CD4-positive, CD25-positive, alpha-beta regulatory T cell (primary cell): ENCODE measurements around the gene DERL3. TPM values are rescaled to one million over a fixed set of nuclear protein-coding genes. Genes with fewer than 3 reads are reported as not detected.
A peak's percentile ranks its signal among the peaks of the same experiment; 100 is the strongest.

Experiments
- ATAC-seq, 2 donors: fragments of 150-1000 bp; cut with Tn5 transposase; one replicate each; pipeline ENCODE4 v1.10.0; 2021; ENCODE audit warnings: low read depth in 2 of 2, moderate number of reproducible peaks in 2 of 2, moderate library complexity in 1 of 2
- DNase-seq, 3 donors: peaks; one replicate each; pipeline versions ENCODE4 v3.0.0 to v3.0.0-alpha.2; 2012 to 2022; ENCODE audit warnings: mixed read lengths in 1 of 3
- H3K27ac ChIP-seq: one replicate; pipeline ENCODE4 v1.7.0; 2013; ENCODE audit warnings: mild to moderate bottlenecking, low read length; ENCODE audit not compliant: insufficient read depth, poor library complexity, severe bottlenecking
- H3K27me3 ChIP-seq: one replicate; pipeline ENCODE4 v1.7.0; 2013; ENCODE audit warnings: low read length; ENCODE audit not compliant: control insufficient read depth, insufficient read depth
- H3K36me3 ChIP-seq: one replicate; pipeline ENCODE4 v1.7.0; 2013; ENCODE audit warnings: mild to moderate bottlenecking, low read length, moderate library complexity; ENCODE audit not compliant: control insufficient read depth, insufficient read depth
- H3K4me1 ChIP-seq: 2 replicates; pipeline ENCODE4 v1.7.0; 2013; ENCODE audit warnings: mild to moderate bottlenecking, low read length; ENCODE audit not compliant: insufficient read depth, control insufficient read depth, poor library complexity, severe bottlenecking
- H3K4me3 ChIP-seq: one replicate; pipeline ENCODE4 v1.7.0; 2013; ENCODE audit warnings: low read depth, mild to moderate bottlenecking, low read length, moderate library complexity
- H3K9me3 ChIP-seq, 2 experiments: 1 replicate in 1 of 2; 2 replicates in 1 of 2; pipeline ENCODE4 v1.7.0; 2013; ENCODE audit warnings: low read length in 2 of 2, mild to moderate bottlenecking in 1 of 2, moderate library complexity in 1 of 2; ENCODE audit not compliant: control insufficient read depth in 2 of 2
- H3K27ac Mint-ChIP-seq, 3 donors: one replicate each; pipeline ENCODE4 v1.8.0; 2020 to 2022; ENCODE audit warnings: mild to moderate bottlenecking in 3 of 3, mixed read lengths in 3 of 3, moderate library complexity in 2 of 3
- H3K27me3 Mint-ChIP-seq: one replicate; pipeline ENCODE4 v1.8.0; 2022; ENCODE audit warnings: mild to moderate bottlenecking, mixed read lengths
- H3K36me3 Mint-ChIP-seq: one replicate; pipeline ENCODE4 v1.8.0; 2020; ENCODE audit warnings: mixed read lengths
- H3K4me1 Mint-ChIP-seq, 4 donors: one replicate each; pipeline ENCODE4 v1.8.0; 2020 to 2022; ENCODE audit warnings: mixed read lengths in 4 of 4, mild to moderate bottlenecking in 1 of 4
- H3K4me3 Mint-ChIP-seq, 4 donors: one replicate each; pipeline ENCODE4 v1.8.0; 2020 to 2022; ENCODE audit warnings: mild to moderate bottlenecking in 4 of 4, mixed read lengths in 4 of 4, moderate library complexity in 3 of 4
- H3K9me3 Mint-ChIP-seq, 7 donors: one replicate each; pipeline ENCODE4 v1.8.0; 2020 to 2022; ENCODE audit warnings: mixed read lengths in 7 of 7, mild to moderate bottlenecking in 3 of 7, moderate library complexity in 2 of 7
- polyA plus RNA-seq, 4 donors: library from polyadenylated mRNA; unstranded; fragments of 300-500 nt; fragmentation: Illumina TruSeq; gene quantifications; one replicate each; pipeline ENCODE4 v1.2.3, GENCODE V29; 2021
- total RNA-seq: library from RNA; stranded (reverse); gene quantifications from one replicate; pipeline ENCODE4 v1.2.3, GENCODE V29; 2022

The DERL3 gene
- total and polyA plus RNA-seq, 5 donors from 2014 or later, result 0.53 to 1.0 TPM; not detected in 3

DNA sequence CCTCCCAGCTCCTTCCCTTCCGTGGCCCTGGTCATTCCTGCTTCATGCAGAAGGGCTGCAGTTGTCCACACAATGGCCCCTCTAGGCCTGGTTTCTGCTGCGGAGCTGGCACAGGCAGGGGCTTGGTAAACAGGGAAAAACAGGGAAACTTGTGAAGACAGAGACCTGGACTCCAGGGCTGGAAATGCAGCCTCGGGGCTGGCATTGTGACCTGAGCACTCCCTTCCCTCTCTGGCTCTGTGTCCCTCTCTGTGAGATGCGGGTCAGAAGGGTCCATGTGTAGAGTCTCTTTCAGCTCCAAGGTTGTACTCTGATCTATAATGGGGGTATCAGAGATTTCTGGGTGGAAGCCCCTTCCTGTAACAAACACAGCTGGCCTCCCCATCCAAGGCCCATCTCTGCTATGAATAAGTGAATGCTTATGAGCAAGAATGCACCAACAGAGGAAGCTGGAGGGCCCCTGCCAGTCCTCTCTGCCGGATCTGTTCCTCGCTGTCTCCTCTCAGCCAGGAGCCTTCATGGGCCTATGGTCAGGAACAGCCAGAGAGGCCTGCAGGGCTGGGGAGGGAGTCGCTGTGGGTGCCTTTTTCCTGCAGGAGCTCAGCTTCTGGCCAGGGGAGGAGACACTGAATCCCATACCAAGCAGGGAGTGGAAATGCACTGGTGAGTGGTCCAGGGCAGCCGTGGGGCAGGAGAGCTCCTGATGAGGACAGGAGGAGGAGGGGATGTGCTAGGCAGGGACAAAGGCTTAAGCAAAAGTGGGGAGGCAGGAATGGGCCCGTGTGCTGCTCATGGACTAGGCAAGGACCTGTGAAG lies 6.7 kb upstream of the DERL3 start:
- no peak overlapping the region for H3K27ac ChIP-seq
- Mint-ChIP-seq H3K4me1 (peaks cover 0 to 3% (median 0%) of the 10 kb centered on the region in 4 donors), H3K27ac (peak overlapping the region in 1 of 3 donors; percentile 71), H3K9me3 (no peaks in the 10 kb centered on the region), H3K36me3 (no peaks in the 10 kb centered on the region), H3K27me3 (peaks cover 10% of the 10 kb centered on the region), H3K4me3 (peak overlapping the region in 1 of 4 donors; percentile 36)
- H3K4me1 ChIP-seq, result peaks cover 6% of the 10 kb centered on the region
- no peaks in the 10 kb centered on the region for H3K9me3 ChIP-seq
- ATAC-seq (no peak), DNase-seq (no peak)
- no peaks in the 10 kb centered on the region for H3K27me3 ChIP-seq
- H3K36me3 ChIP-seq, result no peaks in the 10 kb centered on the region
- H3K4me3 ChIP-seq, result no peak overlapping the region

- no peaks in the 10 kb centered on the region for H3K9me3 Mint-ChIP-seq
- H3K27ac Mint-ChIP-seq, result peak overlapping the region in 1 of 3 donors; percentile 80
- Histone ChIP-seq H3K9me3 (no peaks in the 10 kb centered on the region), H3K27ac (no peak overlapping the region), H3K36me3 (no peaks in the 10 kb centered on the region), H3K4me1 (peaks cover 6% of the 10 kb centered on the region), H3K4me3 (no peak overlapping the region), H3K27me3 (no peaks in the 10 kb centered on the region)
- DNase-seq (no peak), ATAC-seq (no peak)
- H3K4me1 Mint-ChIP-seq, result peaks cover 0 to 1% (median 0%) of the 10 kb centered on the region in 4 donors
- H3K36me3 Mint-ChIP-seq, result no peaks in the 10 kb centered on the region
- no peak overlapping the region for H3K4me3 Mint-ChIP-seq
- peaks cover 6% of the 10 kb centered on the region for H3K27me3 Mint-ChIP-seq
Measured at GRCh38 chr22:23844739-23845202, 6.0 kb upstream of the DERL3 start.

GRCh38 chr22:23842599-23842998 lies 3.8 kb upstream of the DERL3 start:
- H3K27ac ChIP-seq, result no peak overlapping the region
- Mint-ChIP-seq H3K4me3 (peak overlapping the region in 1 of 4 donors; percentile 11), H3K4me1 (peaks cover 0 to 18% (median 8%) of the 10 kb centered on the region in 4 donors), H3K36me3 (no peaks in the 10 kb centered on the region), H3K27me3 (peaks cover 6% of the 10 kb centered on the region), H3K27ac (no peak overlapping the region), H3K9me3 (no peaks in the 10 kb centered on the region)
- H3K36me3 ChIP-seq, result no peaks in the 10 kb centered on the region
- no peak overlapping the region for H3K4me3 ChIP-seq
- DNase-seq, result no peak
- H3K4me1 ChIP-seq, result peaks cover 16% of the 10 kb centered on the region
- no peak for ATAC-seq
- H3K27me3 ChIP-seq, result no peaks in the 10 kb centered on the region
- no peaks in the 10 kb centered on the region for H3K9me3 ChIP-seq

DNA sequence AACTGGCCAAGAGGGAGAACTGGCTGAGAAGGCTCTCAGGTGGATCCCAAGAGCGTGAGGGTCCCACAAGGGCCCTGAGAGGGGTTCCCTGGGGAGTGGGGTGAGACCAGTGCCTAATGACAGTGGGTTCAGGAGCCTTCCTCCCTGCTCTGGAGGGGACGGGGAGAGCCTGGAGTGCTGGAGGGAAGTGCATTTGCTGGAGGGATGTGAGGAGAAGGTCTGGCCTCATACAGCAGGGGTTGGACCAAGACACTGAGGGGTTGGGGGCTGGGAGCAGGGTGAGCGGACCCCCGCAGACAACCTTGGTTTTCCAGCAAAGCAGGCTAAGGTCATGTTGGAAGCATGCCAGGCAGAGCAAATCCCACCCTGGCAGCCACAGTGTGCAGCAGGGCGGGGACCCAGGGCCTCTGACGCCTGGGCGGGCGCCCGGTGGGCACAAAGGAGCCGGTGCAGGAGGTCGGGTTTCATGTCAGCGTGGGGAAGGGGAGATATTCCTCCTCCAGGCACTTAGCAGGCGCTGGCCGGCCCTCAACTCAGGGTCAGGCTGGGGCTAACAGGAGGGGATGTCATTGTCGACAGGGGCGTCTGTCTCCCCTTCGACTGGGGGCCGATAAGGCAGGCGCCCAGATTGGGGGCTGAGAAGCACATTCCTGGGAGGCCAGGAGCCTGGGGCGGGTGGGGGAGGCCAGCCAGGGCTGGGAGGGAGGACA lies 3.1 kb upstream of the DERL3 start:
- no peak for DNase-seq
- peaks cover 16% of the 10 kb centered on the region for H3K4me1 ChIP-seq
- peaks cover 6% of the 10 kb centered on the region for H3K27me3 Mint-ChIP-seq
- no peak overlapping the region for H3K27ac ChIP-seq
- no peaks in the 10 kb centered on the region for H3K9me3 Mint-ChIP-seq
- H3K9me3 ChIP-seq, result no peaks in the 10 kb centered on the region
- H3K27me3 ChIP-seq, result no peaks in the 10 kb centered on the region
- H3K4me3 Mint-ChIP-seq, result no peak overlapping the region
- peaks cover 0 to 21% (median 8%) of the 10 kb centered on the region in 4 donors for H3K4me1 Mint-ChIP-seq
- H3K36me3 Mint-ChIP-seq, result no peaks in the 10 kb centered on the region
- ATAC-seq, result no peak
- no peaks in the 10 kb centered on the region for H3K36me3 ChIP-seq
- H3K27ac Mint-ChIP-seq, result no peak overlapping the region
- no peak overlapping the region for H3K4me3 ChIP-seq

DNA sequence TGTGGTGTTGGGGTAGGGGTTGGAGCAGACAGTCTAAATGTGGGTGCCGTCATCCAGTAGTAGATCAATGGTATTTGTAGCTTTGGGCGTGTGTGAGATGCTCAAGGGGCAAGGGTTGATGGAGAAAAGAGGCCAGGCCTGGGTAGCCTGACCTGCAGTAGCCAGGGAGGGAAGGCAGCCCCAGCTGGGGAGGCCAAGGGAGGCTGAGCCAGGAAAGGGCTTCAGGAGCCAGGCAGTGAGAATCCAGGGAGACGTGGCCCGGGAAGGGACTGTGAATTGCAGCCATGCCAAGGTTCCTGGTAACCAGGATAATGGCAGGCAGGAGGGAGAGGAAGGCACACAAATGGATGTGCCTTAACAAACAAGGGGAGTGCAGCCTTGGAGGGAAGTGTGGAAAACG lies 2.5 kb upstream of the DERL3 start:
- no peaks in the 10 kb centered on the region for H3K36me3 Mint-ChIP-seq
- peaks cover 6% of the 10 kb centered on the region for H3K27me3 Mint-ChIP-seq
- H3K4me3 Mint-ChIP-seq, result no peak overlapping the region
- no peak overlapping the region for H3K4me3 ChIP-seq
- H3K27ac Mint-ChIP-seq, result peak overlapping the region in 1 of 3 donors; percentile 15
- DNase-seq (no peak), ATAC-seq (no peak)
- no peaks in the 10 kb centered on the region for H3K27me3 ChIP-seq
- peaks cover 0 to 2% (median 0%) of the 10 kb centered on the region in 7 donors for H3K9me3 Mint-ChIP-seq
- H3K4me1 Mint-ChIP-seq, result peaks cover 0 to 21% (median 8%) of the 10 kb centered on the region in 4 donors
- no peaks in the 10 kb centered on the region for H3K36me3 ChIP-seq
- peaks cover 16% of the 10 kb centered on the region for H3K4me1 ChIP-seq
- H3K27ac ChIP-seq, result no peak overlapping the region
- H3K9me3 ChIP-seq, result no peaks in the 10 kb centered on the region

GRCh38 chr22:23840026-23840425 lies 1.2 kb upstream of the DERL3 start:
- Mint-ChIP-seq H3K4me1 (peaks cover 0 to 21% (median 8%) of the 10 kb centered on the region in 4 donors), H3K27ac (no peak overlapping the region), H3K27me3 (peaks cover 6% of the 10 kb centered on the region), H3K9me3 (peaks cover 0 to 2% (median 0%) of the 10 kb centered on the region in 7 donors), H3K4me3 (peak overlapping the region in 2 of 4 donors; percentile 29 to 58), H3K36me3 (peaks cover 4% of the 10 kb centered on the region)
- Histone ChIP-seq H3K4me1 (peaks cover 16% of the 10 kb centered on the region), H3K36me3 (no peaks in the 10 kb centered on the region), H3K27ac (no peak overlapping the region), H3K9me3 (no peaks in the 10 kb centered on the region), H3K27me3 (no peaks in the 10 kb centered on the region), H3K4me3 (no peak overlapping the region)
- ATAC-seq, result no peak
- no peak for DNase-seq

GRCh38 chr22:23837911-23838680 lies 710 bp downstream of the DERL3 start:
- ATAC-seq (no peak), DNase-seq (peak in 1 of 3 donors; percentile 24)
- Mint-ChIP-seq H3K27ac (peak overlapping the region; percentile 76 to 98 (median 92)), H3K4me1 (peaks cover 0 to 21% (median 8%) of the 10 kb centered on the region in 4 donors), H3K27me3 (peaks cover 6% of the 10 kb centered on the region), H3K4me3 (peak overlapping the region; percentile 73 to 94 (median 89)), H3K9me3 (peaks cover 0 to 2% (median 0%) of the 10 kb centered on the region in 7 donors), H3K36me3 (peaks cover 4% of the 10 kb centered on the region)
- Histone ChIP-seq H3K27ac (peak overlapping the region; percentile 41), H3K9me3 (no peaks in the 10 kb centered on the region), H3K36me3 (peaks cover 14% of the 10 kb centered on the region), H3K4me1 (peaks cover 16% of the 10 kb centered on the region), H3K27me3 (no peaks in the 10 kb centered on the region), H3K4me3 (peak overlapping the region; percentile 26)
